ENCODE data around the gene SMG5. TPM values are rescaled to one million over a fixed set of nuclear protein-coding genes. Genes with fewer than 3 reads are reported as not detected.
"Not testable (repeated sequence)": the region's sequence is repeated elsewhere in the genome, so short reads cannot be mapped to it uniquely, and the experiment has no call there.

Gene SMG5
- polyA plus RNA-seq, 3 donors from 2014 or later, result 3.8 to 29.4 (median 8.5) TPM

- Mint-ChIP-seq H3K36me3 (peaks cover 9 to 14% (median 11%) of the 10 kb centered on the region in 3 donors), H3K27ac (no peak overlapping the region), H3K9me3 (no peaks in the 10 kb centered on the region), H3K4me3 (no peak overlapping the region), H3K27me3 (ENCODE audit: low read depth in 3 of 3) (peaks cover 2 to 5% (median 2%) of the 10 kb centered on the region in 3 donors), H3K4me1 (peaks cover 5 to 8% of the 10 kb centered on the region in 2 donors)
- DNase-seq, result no peak
Measured at GRCh38 chr1:156230473-156230837, 52.2 kb downstream of the SMG5 start.

GRCh38 chr1:156229809-156230472 is 52.7 kb downstream of the SMG5 start:
- Mint-ChIP-seq H3K27me3 (ENCODE audit: low read depth in 3 of 3) (peaks cover 2 to 5% (median 2%) of the 10 kb centered on the region in 3 donors), H3K36me3 (peaks cover 9 to 18% (median 11%) of the 10 kb centered on the region in 3 donors), H3K4me1 (peaks cover 8 to 12% of the 10 kb centered on the region in 2 donors), H3K4me3 (no peak overlapping the region), H3K9me3 (no peaks in the 10 kb centered on the region), H3K27ac (no peak overlapping the region)
- no peak for DNase-seq

- H3K27ac Mint-ChIP-seq, result no peak overlapping the region
- H3K4me1 Mint-ChIP-seq, result peaks cover 9 to 16% of the 10 kb centered on the region in 2 donors
- H3K27me3 Mint-ChIP-seq (ENCODE audit: low read depth in 3 of 3), result peaks cover 2 to 5% (median 3%) of the 10 kb centered on the region in 3 donors
- no peak for DNase-seq
- H3K4me3 Mint-ChIP-seq, result no peak overlapping the region
- no peaks in the 10 kb centered on the region for H3K9me3 Mint-ChIP-seq
- peaks cover 13 to 21% (median 15%) of the 10 kb centered on the region in 3 donors for H3K36me3 Mint-ChIP-seq
Measured at GRCh38 chr1:156228501-156228900, 54.1 kb downstream of the SMG5 start.

GRCh38 chr1:156226782-156227181 is 55.8 kb downstream of the SMG5 start:
- Mint-ChIP-seq H3K27ac (peak overlapping the region in 1 of 6 donors; percentile 44), H3K27me3 (ENCODE audit: low read depth in 3 of 3) (peaks cover 0 to 3% (median 3%) of the 10 kb centered on the region in 3 donors), H3K36me3 (peaks cover 27 to 31% (median 29%) of the 10 kb centered on the region in 3 donors), H3K4me1 (peaks cover 10 to 24% of the 10 kb centered on the region in 2 donors), H3K9me3 (no peaks in the 10 kb centered on the region), H3K4me3 (no peak overlapping the region)
- DNase-seq, result no peak

GRCh38 chr1:156226116-156226538 is 56.5 kb downstream of the SMG5 start:
- Mint-ChIP-seq H3K27ac (peak overlapping the region in 5 of 6 donors; percentile 2 to 73 (median 44)), H3K4me3 (no peak overlapping the region), H3K36me3 (peaks cover 32 to 35% (median 35%) of the 10 kb centered on the region in 3 donors), H3K4me1 (peaks cover 10 to 24% of the 10 kb centered on the region in 2 donors), H3K27me3 (ENCODE audit: low read depth in 3 of 3) (peaks cover 0 to 3% (median 0%) of the 10 kb centered on the region in 3 donors), H3K9me3 (no peaks in the 10 kb centered on the region)
- no peak for DNase-seq

- H3K36me3 Mint-ChIP-seq, result peaks cover 35 to 38% (median 38%) of the 10 kb centered on the region in 3 donors
- H3K27me3 Mint-ChIP-seq (ENCODE audit: low read depth in 3 of 3), result peaks cover 0 to 3% (median 0%) of the 10 kb centered on the region in 3 donors
- H3K4me3 Mint-ChIP-seq, result peak overlapping the region in 1 of 5 donors; percentile 0
- no peak for DNase-seq
- no peaks in the 10 kb centered on the region for H3K9me3 Mint-ChIP-seq
- H3K27ac Mint-ChIP-seq, result peak overlapping the region; percentile 3 to 73 (median 30)
- peaks cover 10 to 24% of the 10 kb centered on the region in 2 donors for H3K4me1 Mint-ChIP-seq
Measured at GRCh38 chr1:156225677-156226014, 57.0 kb downstream of the SMG5 start.

GRCh38 chr1:156221986-156222692 is 60.5 kb downstream of the SMG5 start:
- H3K27me3 Mint-ChIP-seq (ENCODE audit: low read depth in 3 of 3), result peaks cover 0 to 2% (median 0%) of the 10 kb centered on the region in 3 donors
- H3K4me1 Mint-ChIP-seq, result peaks cover 19 to 39% of the 10 kb centered on the region in 2 donors
- H3K36me3 Mint-ChIP-seq, result peaks cover 31 to 32% (median 31%) of the 10 kb centered on the region in 3 donors
- no peak overlapping the region for H3K4me3 Mint-ChIP-seq
- DNase-seq, result no peak
- no peaks in the 10 kb centered on the region for H3K9me3 Mint-ChIP-seq
- peak overlapping the region in 4 of 6 donors; percentile 2 to 52 (median 15) for H3K27ac Mint-ChIP-seq

- DNase-seq, result no peak
- H3K4me3 Mint-ChIP-seq, result no peak overlapping the region
- H3K27me3 Mint-ChIP-seq (ENCODE audit: low read depth in 3 of 3), result peaks cover 0 to 2% (median 0%) of the 10 kb centered on the region in 3 donors
- H3K4me1 Mint-ChIP-seq, result peaks cover 12 to 29% of the 10 kb centered on the region in 2 donors
- H3K36me3 Mint-ChIP-seq, result peaks cover 21 to 33% (median 26%) of the 10 kb centered on the region in 3 donors
- no peak overlapping the region for H3K27ac Mint-ChIP-seq
- no peaks in the 10 kb centered on the region for H3K9me3 Mint-ChIP-seq
Measured at GRCh38 chr1:156220226-156220625, 62.4 kb downstream of the SMG5 start.

- peaks cover 0 to 3% (median 0%) of the 10 kb centered on the region in 3 donors for H3K27me3 Mint-ChIP-seq (ENCODE audit: low read depth in 3 of 3)
- H3K4me3 Mint-ChIP-seq, result peak overlapping the region in 1 of 5 donors; percentile 27
- peaks cover 21 to 35% of the 10 kb centered on the region in 2 donors for H3K4me1 Mint-ChIP-seq
Measured at GRCh38 chr1:156217871-156218270, 64.8 kb downstream of the SMG5 start.

GRCh38 chr1:156216361-156217086 is 66.1 kb downstream of the SMG5 start:
- not testable (repeated sequence) for H3K9me3 Mint-ChIP-seq; H3K27me3 Mint-ChIP-seq (ENCODE audit: low read depth in 3 of 3); H3K4me3 Mint-ChIP-seq; H3K27ac Mint-ChIP-seq; DNase-seq
- peaks cover 32 to 46% of the 10 kb centered on the region in 2 donors for H3K4me1 Mint-ChIP-seq
- peaks cover 6 to 14% (median 7%) of the 10 kb centered on the region in 3 donors for H3K36me3 Mint-ChIP-seq

More at GRCh38 chr1:156217871-156218270, 64.8 kb downstream of the SMG5 start:
- Mint-ChIP-seq H3K9me3 (no peaks in the 10 kb centered on the region), H3K27ac (peak overlapping the region in 4 of 6 donors; percentile 28 to 82 (median 52)), H3K36me3 (peaks cover 11 to 24% (median 16%) of the 10 kb centered on the region in 3 donors)
- DNase-seq, result no peak

- H3K27ac Mint-ChIP-seq, result peak overlapping the region; percentile 61 to 99 (median 88)
- H3K27me3 Mint-ChIP-seq (ENCODE audit: low read depth in 3 of 3), result peaks cover 0 to 6% (median under 1%) of the 10 kb centered on the region in 3 donors
Measured at GRCh38 chr1:156214024-156214748, 68.4 kb downstream of the SMG5 start.

GRCh38 chr1:156213644-156213966 is 69.0 kb downstream of the SMG5 start:
- peak overlapping the region; percentile 97 to 99 (median 98) for H3K27ac Mint-ChIP-seq
- DNase-seq, result no peak
- peaks cover 31 to 40% of the 10 kb centered on the region in 2 donors for H3K4me1 Mint-ChIP-seq
- no peaks in the 10 kb centered on the region for H3K9me3 Mint-ChIP-seq
- H3K36me3 Mint-ChIP-seq, result peaks cover 0 to 19% (median 4%) of the 10 kb centered on the region in 3 donors
- H3K4me3 Mint-ChIP-seq, result peak overlapping the region; percentile 90 to 99 (median 97)
- H3K27me3 Mint-ChIP-seq (ENCODE audit: low read depth in 3 of 3), result peaks cover 0 to 6% (median 2%) of the 10 kb centered on the region in 3 donors

More at GRCh38 chr1:156214024-156214748, 68.4 kb downstream of the SMG5 start:
- Mint-ChIP-seq H3K4me1 (peaks cover 31 to 43% of the 10 kb centered on the region in 2 donors), H3K36me3 (peaks cover 0 to 13% (median 0%) of the 10 kb centered on the region in 3 donors), H3K4me3 (peak overlapping the region; percentile 55 to 88 (median 74)), H3K9me3 (no peaks in the 10 kb centered on the region)
- DNase-seq, result no peak

All from immature natural killer cell (primary cell).